SK-N-SH (cell line): ENCODE data around the gene NEAT1. TPM values are rescaled to one million over a fixed set of nuclear protein-coding genes. Genes with fewer than 3 reads are reported as not detected.

ENCODE experiments used
- CTCF ChIA-PET: fragments of 300-600, 350-600 bp; formaldehyde crosslinking; extraction: SDS; loops from one replicate; lab custom pipeline; 2021; lab: Yijun Ruan, JAX
- POLR2A ChIA-PET: fragments of 350-600 bp; sonication (Branson Sonifier 250); formaldehyde crosslinking; extraction: SDS; loops from one replicate; lab custom pipeline; 2020; ENCODE audit warnings: antibody characterized with exemption, inconsistent platforms; lab: Yijun Ruan, JAX
- DNase-seq: peaks from one replicate; pipeline ENCODE4 v3.0.0; 2012
- H2AFZ ChIP-seq: fragments of 200-600 bp; sonication (generic); 2 replicates; pipeline ENCODE4 v1.8.1; 2016; ENCODE audit warnings: antibody characterized with exemption, mild to moderate bottlenecking, low read depth
- H3F3A ChIP-seq: fragments of 200-600 bp; sonication (generic); replicated peaks from 2 replicates; pipeline ENCODE3; 2016; ENCODE audit warnings: antibody characterized with exemption, mild to moderate bottlenecking; ENCODE audit not compliant: insufficient read depth
- H3K27ac ChIP-seq, 2 experiments: fragments of 200-500 bp in 1 of 2; fragments of 200-600 bp in 1 of 2; sonication (Bioruptor generic) in 1 of 2; sonication (generic), shearing (Covaris generic) in 1 of 2; 2 replicates each; pipeline versions ENCODE4 v1.5.1 to v1.6.1; 2014 to 2016; ENCODE audit warnings: low read depth in 2 of 2, inconsistent platforms in 1 of 2, low read length in 1 of 2, mild to moderate bottlenecking in 1 of 2, mixed read lengths in 1 of 2
- H3K27me3 ChIP-seq: fragments of 200-600 bp; sonication (generic), shearing (Covaris generic); 2 replicates; pipeline ENCODE4 v1.6.1; 2016; ENCODE audit warnings: mixed run types; ENCODE audit not compliant: insufficient read depth
- H3K36me3 ChIP-seq, 2 experiments: fragments of 200-500 bp in 1 of 2; fragments of 200-600 bp in 1 of 2; sonication (Bioruptor generic) in 1 of 2; sonication (generic) in 1 of 2; replicated peaks in 1 of 2; 2 replicates each; pipeline versions ENCODE3 to v1.5.1; 2014 to 2016; ENCODE audit warnings: low read length in 1 of 2, mild to moderate bottlenecking in 1 of 2; ENCODE audit not compliant: insufficient read depth in 2 of 2, control insufficient read depth in 1 of 2
- H3K4me1 ChIP-seq, 2 experiments: fragments of 200-500 bp in 1 of 2; fragments of 200-600 bp in 1 of 2; sonication (Bioruptor generic) in 1 of 2; sonication (generic), shearing (Covaris generic) in 1 of 2; 2 replicates each; pipeline versions ENCODE4 v1.5.1 to v1.6.1; 2014 to 2016; ENCODE audit warnings: low read depth in 1 of 2, low read length in 1 of 2, mixed run types in 1 of 2; ENCODE audit not compliant: insufficient read depth in 2 of 2, control insufficient read depth in 1 of 2
- H3K4me2 ChIP-seq: fragments of 200-600 bp; sonication (generic), shearing (Covaris generic); 2 replicates; pipeline ENCODE4 v1.6.1; 2017; ENCODE audit warnings: mixed run types
- H3K4me3 ChIP-seq, 2 experiments: fragments of 200-500 bp in 1 of 2; fragments of 200-600 bp in 1 of 2; sonication (Bioruptor generic) in 1 of 2; sonication (generic), shearing (Covaris generic) in 1 of 2; 2 replicates each; pipeline versions ENCODE4 v1.5.1 to v1.8.1; 2014 to 2016; ENCODE audit warnings: low read depth in 2 of 2, inconsistent platforms in 1 of 2, low read length in 1 of 2, mild to moderate bottlenecking in 1 of 2, mixed read lengths in 1 of 2, moderate library complexity in 1 of 2
- H3K79me2 ChIP-seq: fragments of 200-600 bp; sonication (generic); 2 replicates; pipeline ENCODE4 v1.8.1; 2017; ENCODE audit warnings: mild to moderate bottlenecking; ENCODE audit not compliant: insufficient read depth
- H3K9ac ChIP-seq: fragments of 200-600 bp; sonication (generic); 2 replicates; pipeline ENCODE4 v1.6.1; 2017; ENCODE audit warnings: mixed run types
- H3K9me2 ChIP-seq: fragments of 200-600 bp; sonication (generic); 2 replicates; pipeline ENCODE4 v1.6.1; 2017; ENCODE audit warnings: mixed run types
- H3K9me3 ChIP-seq: fragments of 200-600 bp; sonication (generic); 2 replicates; pipeline ENCODE4 v1.6.1; 2017; ENCODE audit warnings: mixed run types, mild to moderate bottlenecking, moderate library complexity
- H4K20me1 ChIP-seq: fragments of 200-600 bp; sonication (generic); 2 replicates; pipeline ENCODE4 v1.6.1; 2017; ENCODE audit warnings: mild to moderate bottlenecking, mixed run types; ENCODE audit not compliant: insufficient read depth
- CTCF ChIP-seq: fragments of 200-600 bp; sonication (generic); IDR thresholded peaks from 2 replicates; pipeline ENCODE4 v1.6.1; 2017; ENCODE audit warnings: antibody characterized with exemption, mild to moderate bottlenecking, moderate library complexity
- FOXM1 ChIP-seq: IDR thresholded peaks from 2 replicates; pipeline ENCODE4 v1.4.0; 2012; ENCODE audit warnings: low read depth, mild to moderate bottlenecking
- JUND ChIP-seq: IDR thresholded peaks from 2 replicates; pipeline ENCODE4 v1.4.0; 2012
- RAD21 ChIP-seq: IDR thresholded peaks from 2 replicates; pipeline ENCODE4 v1.6.1; 2012; ENCODE audit warnings: mild to moderate bottlenecking, low read length
- RCOR1 ChIP-seq: fragments of 150-350 bp; IDR thresholded peaks from 2 replicates; pipeline ENCODE4 v1.6.1; 2017; ENCODE audit warnings: antibody characterized with exemption, low read length
- RFX5 ChIP-seq: IDR thresholded peaks from 2 replicates; pipeline ENCODE4 v1.6.1; 2012; ENCODE audit warnings: mild to moderate bottlenecking, improper control_type of control experiment, low read length
- SMC3 ChIP-seq: IDR thresholded peaks from 2 replicates; pipeline ENCODE4 v1.6.1; 2012; ENCODE audit warnings: low read depth, low read length, improper control_type of control experiment
- TCF12 ChIP-seq: IDR thresholded peaks from 2 replicates; pipeline ENCODE4 v1.4.0; 2012
- USF1 ChIP-seq: IDR thresholded peaks from 2 replicates; pipeline ENCODE4 v1.4.0; 2012; ENCODE audit warnings: low read depth, borderline replicate concordance
- YY1 ChIP-seq: IDR thresholded peaks from 2 replicates; pipeline ENCODE4 v1.4.0; 2012; ENCODE audit warnings: low read depth, mild to moderate bottlenecking
- WGBS: methylation state at CpG from one replicate; pipeline ENCODE4 v1.1.6; 2017; ENCODE audit warnings: low lambda C conversion rate; 5-methylcytosine and 5-hydroxymethylcytosine counted together
- polyA plus RNA-seq, 3 experiments: library from polyadenylated mRNA; depleted of rRNA; stranded (reverse); fragments of >200 nt; gene quantifications; 2 replicates each; pipeline ENCODE4 v1.2.3, GENCODE V29; 2012
- TF ChIP-seq, protein P1 (sequence below): IDR thresholded peaks from 2 replicates; pipeline ENCODE4 v1.4.0; 2012; ENCODE audit warnings: low read depth
- TF ChIP-seq, protein P2 (sequence below): IDR thresholded peaks from 2 replicates; pipeline ENCODE4 v1.4.0; 2012; ENCODE audit warnings: low read depth, borderline replicate concordance

The NEAT1 gene
- polyA plus RNA-seq, 1 of the 3 experiments (the other 2 are of a cell fraction): 435 TPM

GRCh38 chr11:65383778-65384177, 38.8 kb upstream of the NEAT1 start:
- Histone ChIP-seq H3K79me2 (peaks cover 42% of the 10 kb centered on the region), H3K4me1 (peaks cover 38 to 48% of the 10 kb centered on the region in 2 experiments; a peak in 3 of 4 replicates), H3K27me3 (no peaks in the 10 kb centered on the region), H3K27ac (peak overlapping the region; percentile 98 to 99), H3F3A (peaks cover 31% of the 10 kb centered on the region), H3K4me2 (0 out of 2 replicates have a peak overlapping the region, but pooled peaks have one; percentile 90), H3K36me3 (no peaks in the 10 kb centered on the region), H3K9ac (no peak overlapping the region), H4K20me1 (no peaks in the 10 kb centered on the region), H2AFZ (no peak overlapping the region), H3K9me2 (no peaks in the 10 kb centered on the region), H3K9me3 (no peaks in the 10 kb centered on the region), H3K4me3 (no peak overlapping the region)
- WGBS: 90% methylated on average over 6 of the region's 6 CpGs
- ChIA-PET CTCF (interaction anchor here (1.0 to 2.4 kb wide), 7 partner anchors 17 to 126 kb away, joined by 3 to 11 read pairs (median 4); no protein-coding TSS in a partner anchor), POLR2A (interaction anchor here (0.8 to 3.9 kb wide), 3 partner anchors 40 to 180 kb away, joined by 3 to 24 read pairs (median 24); partner anchors contain the start of genes MALAT1 and NEAT1)
- TF ChIP-seq RAD21 (no peak), RFX5 (no peak), USF1 (no peak), FOXM1 (no peak), CTCF (no peak), YY1 (no peak), SMC3 (no peak), TCF12 (no peak), RCOR1 (no peak), JUND (no peak)
- TF ChIP-seq, protein P1, sequence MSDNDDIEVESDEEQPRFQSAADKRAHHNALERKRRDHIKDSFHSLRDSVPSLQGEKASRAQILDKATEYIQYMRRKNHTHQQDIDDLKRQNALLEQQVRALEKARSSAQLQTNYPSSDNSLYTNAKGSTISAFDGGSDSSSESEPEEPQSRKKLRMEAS: no peak
- TF ChIP-seq, protein P2, sequence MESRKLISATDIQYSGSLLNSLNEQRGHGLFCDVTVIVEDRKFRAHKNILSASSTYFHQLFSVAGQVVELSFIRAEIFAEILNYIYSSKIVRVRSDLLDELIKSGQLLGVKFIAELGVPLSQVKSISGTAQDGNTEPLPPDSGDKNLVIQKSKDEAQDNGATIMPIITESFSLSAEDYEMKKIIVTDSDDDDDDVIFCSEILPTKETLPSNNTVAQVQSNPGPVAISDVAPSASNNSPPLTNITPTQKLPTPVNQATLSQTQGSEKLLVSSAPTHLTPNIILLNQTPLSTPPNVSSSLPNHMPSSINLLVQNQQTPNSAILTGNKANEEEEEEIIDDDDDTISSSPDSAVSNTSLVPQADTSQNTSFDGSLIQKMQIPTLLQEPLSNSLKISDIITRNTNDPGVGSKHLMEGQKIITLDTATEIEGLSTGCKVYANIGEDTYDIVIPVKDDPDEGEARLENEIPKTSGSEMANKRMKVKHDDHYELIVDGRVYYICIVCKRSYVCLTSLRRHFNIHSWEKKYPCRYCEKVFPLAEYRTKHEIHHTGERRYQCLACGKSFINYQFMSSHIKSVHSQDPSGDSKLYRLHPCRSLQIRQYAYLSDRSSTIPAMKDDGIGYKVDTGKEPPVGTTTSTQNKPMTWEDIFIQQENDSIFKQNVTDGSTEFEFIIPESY: no peak
- DNase-seq: no peak
